ENCODE data around the gene DISC1. TPM values are rescaled to one million over a fixed set of nuclear protein-coding genes. Genes with fewer than 3 reads are reported as not detected.
"Not testable (repeated sequence)": the region's sequence is repeated elsewhere in the genome, so short reads cannot be mapped to it uniquely, and the experiment has no call there.

The DISC1 gene
- polyA plus RNA-seq, 1 donor = 6.3 TPM

DNA sequence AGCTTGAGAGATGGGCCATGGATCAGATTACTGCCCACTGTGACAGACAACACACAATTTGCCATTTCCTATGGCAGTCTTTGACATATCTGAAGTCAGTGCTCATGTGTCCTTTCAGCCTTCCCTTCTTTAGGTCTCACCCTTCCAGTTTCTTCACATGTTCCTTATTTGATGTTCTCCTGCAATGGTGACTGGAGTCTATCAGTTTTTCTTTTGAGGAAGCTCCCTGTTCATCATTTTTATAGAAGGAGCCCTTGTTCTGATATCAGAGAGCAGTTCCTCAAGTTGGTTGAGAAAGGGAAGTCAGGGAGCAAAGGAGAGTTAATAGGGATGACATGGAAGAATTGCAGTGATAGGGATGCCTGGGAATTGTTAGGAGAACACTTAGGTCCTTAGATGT, 42.2 kb downstream of the DISC1 start:
- no peak for DNase-seq (ENCODE audit: low read depth)

DNA sequence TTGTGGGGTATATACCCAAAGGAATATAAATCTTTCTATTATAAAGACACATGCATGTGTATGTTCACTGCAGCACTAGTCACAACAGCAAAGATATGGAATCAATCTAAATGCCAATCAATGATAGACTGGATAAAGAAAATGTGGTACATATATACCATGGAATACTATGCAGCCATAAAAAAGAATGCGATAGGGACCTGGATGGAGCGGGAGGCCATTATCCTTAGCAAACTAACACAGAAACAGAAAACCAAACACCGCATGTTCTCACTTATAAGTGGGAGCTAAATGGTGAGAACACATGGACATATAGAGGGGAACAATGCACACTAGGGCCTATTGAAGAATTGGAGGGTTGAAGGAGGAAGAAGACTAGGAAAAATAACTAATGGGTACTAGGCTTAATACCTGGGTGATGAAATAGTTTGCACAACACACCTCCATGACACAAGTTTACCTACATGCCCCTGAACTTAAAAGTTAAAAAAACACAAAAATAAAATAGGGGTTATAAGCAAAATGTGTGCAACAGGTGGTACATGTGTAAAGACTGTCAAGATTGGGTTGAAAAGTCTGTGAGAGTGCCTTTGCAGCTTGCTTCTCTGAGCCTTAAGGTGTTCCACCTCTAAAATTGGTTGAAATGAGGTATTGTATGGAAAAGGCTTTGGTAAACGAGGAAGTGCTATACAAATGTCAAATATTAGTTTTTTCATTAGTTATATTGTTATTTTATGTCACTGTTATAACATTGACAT, 43.5 kb downstream of the DISC1 start:
- DNase-seq (ENCODE audit: low read depth) = not testable (repeated sequence)

DNA sequence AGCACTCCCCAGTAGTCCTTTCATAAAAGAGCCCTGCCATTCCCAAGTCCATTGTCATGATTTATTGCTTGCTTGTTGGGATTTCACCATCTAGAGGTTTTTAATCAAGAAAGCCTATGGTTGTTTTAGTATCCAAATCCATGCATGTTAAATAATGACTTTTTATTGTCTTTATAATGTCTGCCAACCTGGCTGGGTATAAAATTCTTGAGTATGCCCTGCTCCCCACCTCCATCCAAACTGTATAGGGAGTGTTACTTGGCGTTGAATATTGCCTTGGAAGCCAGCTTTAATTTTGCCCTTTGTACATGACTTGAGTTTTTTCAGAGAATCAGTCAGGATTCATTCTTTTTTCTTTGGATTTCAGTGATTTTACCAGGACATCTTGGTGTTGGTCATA, 44.2 kb downstream of the DISC1 start:
- no peak for DNase-seq (ENCODE audit: low read depth)

DNA sequence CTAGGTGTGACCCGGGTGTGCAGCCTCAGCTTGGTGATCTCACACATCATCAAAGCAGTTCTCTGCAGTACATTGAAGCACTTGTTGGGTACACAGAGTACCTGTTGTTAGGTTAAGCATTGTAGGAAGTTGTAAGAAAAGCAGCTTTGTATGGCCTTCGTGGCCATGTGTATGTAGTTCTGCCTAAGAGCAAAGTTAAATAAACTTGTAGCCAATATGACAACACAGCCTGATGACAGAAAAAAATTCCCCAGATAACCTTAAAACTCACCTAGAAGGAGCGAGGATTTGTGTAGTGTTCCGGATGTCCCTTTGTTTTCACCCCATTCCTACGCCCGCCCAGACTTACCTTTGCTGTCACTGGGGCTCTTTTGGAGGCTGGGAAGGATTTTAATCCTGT, 48.0 kb downstream of the DISC1 start:
- DNase-seq (ENCODE audit: low read depth) = no peak

DNA sequence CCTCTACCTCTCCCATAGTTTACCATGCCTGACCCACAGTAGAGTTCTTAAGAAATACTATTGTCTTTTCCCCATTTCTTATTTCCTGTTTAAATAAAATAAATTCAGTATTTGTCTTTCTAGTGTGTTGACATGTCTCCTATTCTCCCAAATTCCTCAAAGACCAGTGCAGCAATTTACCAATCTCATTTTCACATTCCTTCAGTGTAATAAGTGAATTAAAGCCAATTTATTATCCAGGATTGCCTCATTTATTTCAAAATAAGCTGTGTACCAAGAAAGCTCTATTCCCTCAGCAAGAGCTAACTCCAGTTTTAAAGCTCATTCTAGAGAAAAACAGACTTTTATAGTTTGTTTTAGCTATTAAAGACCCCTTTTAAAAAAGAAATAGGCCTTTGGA, 49.9 kb downstream of the DISC1 start:
- DNase-seq (ENCODE audit: low read depth) = no peak

DNA sequence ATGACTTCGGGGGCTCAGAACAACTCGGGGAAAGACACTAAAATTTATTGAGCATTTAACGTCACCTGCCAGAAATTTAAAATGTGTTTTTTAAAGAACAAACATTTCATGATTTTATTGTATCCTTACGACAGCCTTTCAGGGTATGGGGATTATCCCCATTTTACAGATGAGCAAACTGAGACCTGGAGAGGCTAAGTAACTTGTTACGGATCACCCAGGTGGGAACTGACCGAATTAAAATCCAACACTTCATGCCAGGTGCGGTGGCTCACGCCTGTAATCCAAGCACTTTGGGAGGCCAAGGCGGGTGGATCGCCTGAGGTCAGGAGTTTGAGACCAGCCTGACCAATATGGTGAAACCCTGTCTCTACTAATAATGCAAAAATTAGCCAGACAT, 50.9 kb downstream of the DISC1 start:
- DNase-seq (ENCODE audit: low read depth) = no peak

DNA sequence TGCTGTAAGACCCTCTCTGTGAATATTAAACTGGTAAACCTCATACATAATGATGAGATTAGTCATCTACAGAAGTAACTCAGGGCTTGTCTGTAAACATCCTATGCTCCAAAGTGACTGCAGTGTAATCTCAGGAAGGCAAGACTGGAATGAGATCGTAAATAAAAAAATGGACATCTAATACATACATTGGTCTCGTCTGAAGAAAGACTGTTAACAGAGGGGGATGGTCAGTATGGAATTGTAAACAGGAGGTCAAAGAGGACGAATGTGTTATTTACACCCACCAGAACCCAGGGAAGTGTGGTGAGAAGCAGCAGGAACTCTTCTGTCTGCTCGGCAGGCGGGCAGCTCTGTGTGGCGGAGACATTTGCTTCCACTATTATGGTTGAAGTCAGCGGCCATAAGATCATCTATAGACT, 51.4 kb downstream of the DISC1 start:
- DNase-seq (ENCODE audit: low read depth) = no peak

DNA sequence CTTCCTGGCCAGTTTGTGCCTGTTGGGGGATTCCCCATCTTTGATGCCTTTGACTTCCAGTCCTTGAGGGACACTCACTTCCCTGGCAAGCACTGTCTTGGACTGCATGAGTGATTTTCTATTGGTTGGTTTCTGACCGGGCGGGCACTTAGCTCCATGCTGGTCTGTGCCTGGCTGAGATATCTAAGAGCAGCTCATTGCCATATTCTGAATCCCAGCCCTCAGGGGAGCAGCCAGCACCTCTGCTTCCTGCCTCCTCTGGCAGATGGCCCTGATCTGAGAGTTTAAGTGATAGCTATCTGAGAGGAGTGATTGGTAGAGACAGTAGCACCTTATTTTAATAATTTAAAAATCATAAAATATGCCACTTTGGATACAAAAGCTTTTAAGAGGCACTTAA, 52.5 kb downstream of the DISC1 start:
- DNase-seq (ENCODE audit: low read depth) = no peak

DNA sequence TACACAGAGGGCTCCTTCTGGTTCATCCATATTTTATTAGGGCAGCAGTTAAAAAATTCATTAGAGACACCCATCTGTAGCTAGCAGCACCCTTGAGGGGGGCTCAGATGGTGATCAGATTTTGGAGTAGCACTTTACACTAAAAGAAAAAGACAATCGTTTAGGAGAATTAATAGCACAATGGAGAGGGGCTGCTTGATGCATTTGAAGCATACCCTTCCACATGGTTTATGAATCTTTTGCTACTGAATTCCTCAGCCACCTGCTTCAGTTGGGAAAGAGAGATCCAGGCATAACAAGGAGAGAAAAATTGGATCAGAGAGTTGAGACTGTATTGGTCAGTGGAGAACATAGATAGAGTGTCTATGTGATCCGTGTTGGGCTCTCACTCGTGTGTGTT, 54.4 kb downstream of the DISC1 start:
- DNase-seq (ENCODE audit: low read depth) = no peak

DNA sequence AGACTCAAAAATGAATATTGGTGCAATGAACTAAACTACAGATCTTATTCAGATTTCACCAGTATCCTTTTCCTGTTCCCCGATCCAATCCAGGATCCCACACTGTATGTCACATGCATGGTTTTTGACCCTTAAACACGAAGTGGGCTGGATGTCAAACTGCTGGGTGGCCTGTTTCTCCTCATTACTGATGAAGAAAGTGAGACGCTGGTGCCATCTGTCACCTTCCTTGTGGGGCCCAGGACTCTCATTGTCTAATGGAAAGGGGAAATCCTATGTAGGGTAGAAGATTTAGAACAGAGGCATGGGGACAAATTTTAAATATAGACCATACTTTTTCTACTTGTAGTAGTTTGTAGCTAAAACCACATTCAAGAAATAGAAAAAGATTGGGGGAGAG, 56.2 kb downstream of the DISC1 start:
- no peak for DNase-seq (ENCODE audit: low read depth)

DNA sequence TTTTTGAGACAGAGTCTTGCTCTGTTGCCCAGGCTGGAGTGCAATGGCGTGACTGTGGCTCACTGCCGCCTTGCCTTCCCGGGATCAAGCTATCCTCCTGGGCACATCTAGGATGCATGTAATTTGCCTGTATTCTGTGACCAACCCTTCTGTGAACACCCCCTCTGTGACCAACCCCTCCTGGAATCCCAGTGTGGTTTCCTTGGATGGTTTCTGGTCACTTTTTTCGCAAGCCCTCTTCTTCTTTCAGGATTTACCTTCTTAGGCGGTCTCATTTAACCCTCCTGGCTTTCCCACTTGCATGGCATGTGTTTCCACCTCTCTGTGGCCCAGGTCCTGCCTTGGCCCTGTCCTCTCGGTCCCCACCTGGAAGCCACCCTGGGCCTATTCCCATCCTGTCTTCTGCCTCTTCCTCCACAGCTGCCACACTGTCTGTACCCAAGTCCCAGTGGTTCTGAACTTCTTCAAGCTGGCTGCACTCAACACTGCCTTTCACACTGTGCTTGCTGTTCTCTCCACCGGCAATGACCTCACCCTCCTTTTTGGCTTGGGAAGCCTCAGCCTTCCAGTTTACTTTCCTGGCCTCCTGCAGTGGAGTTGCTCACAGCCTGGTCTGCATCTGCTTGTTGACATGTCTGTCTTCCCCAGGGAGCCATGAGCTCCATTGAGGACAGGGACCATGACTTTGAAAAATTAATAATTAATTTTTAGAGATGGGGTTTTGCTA, 57.0 kb downstream of the DISC1 start:
- no peak for DNase-seq (ENCODE audit: low read depth)

DNA sequence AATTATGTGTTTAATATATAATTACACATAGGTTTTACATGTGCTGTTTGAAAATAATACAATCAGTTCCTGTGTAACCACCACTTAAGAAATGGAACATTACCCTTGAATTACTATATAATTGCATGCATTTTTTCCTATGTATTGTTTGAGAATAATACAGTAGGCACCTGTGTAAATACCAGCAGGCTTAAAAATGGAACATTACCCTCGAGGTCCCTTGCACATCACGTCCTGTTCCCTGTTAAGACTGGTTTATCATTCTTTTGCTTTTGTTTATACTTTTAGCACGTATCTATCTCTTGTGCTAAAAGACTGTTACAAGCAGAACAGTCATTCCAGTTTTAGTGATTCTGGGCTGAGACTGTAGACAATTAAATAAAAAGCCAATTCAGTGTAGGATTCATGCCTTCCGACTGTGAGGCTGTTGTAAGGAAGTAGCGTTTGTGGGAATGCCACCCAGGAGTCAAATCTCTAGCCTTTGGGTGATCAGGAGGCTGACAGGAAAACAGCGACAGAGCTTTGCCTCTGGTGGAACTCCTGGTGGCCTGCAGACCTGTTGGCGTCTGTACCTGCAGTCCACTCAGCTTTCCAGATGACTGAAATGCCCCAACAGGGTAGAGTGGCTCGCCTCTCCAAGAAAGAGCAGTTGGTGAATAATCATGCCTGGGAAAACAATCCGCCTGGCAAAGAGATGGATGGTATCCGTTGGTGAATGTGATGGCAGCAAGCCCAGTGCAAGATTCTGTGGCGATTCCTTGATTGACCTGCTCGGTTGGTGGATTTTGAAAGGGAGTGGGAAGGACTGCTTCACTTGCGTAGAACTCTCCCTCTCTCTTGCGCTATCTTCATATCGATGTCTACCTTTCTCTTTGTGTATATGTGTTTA, 58.0 kb downstream of the DISC1 start:
- no peak for DNase-seq (ENCODE audit: low read depth)

DNA sequence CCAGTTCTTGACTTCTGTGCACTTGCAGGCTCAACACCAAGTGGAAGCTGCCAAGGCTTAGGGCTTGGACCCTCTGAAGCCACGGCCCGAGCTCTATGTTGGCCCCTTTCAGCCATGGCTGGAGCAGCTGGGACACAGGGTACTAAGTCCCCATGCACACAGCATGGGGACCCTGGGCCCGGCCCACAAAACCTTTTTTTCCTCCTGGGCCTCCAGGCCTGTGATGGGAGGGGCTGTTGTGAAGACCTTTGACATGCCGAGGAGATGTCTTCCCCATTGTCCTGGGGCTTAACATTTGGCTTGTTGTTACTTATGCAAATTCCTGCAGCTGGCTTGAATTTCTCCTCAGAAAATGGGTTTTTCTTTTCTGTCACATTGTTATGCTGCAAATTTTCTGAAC, 59.8 kb downstream of the DISC1 start:
- DNase-seq (ENCODE audit: low read depth) = no peak

DNA sequence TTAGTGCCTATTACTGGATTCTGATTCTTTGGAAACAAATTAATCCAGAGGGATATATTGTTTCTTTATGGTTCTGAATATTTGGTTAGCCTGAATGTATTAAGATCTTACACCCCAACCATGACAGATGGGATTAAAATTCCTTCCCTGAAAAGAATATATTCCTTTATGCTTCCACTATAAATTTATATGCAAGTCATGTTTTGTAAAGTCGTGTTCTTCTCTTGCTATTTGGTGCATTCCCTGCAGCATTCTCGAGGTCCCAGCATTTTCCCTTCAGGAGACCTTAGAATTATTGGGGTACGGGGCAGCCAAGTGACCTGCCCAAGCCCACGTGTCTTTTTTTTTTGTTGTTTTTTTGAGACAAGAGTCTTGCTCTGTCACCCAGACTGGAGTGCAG, 62.4 kb downstream of the DISC1 start:
- DNase-seq (ENCODE audit: low read depth) = no peak

DNA sequence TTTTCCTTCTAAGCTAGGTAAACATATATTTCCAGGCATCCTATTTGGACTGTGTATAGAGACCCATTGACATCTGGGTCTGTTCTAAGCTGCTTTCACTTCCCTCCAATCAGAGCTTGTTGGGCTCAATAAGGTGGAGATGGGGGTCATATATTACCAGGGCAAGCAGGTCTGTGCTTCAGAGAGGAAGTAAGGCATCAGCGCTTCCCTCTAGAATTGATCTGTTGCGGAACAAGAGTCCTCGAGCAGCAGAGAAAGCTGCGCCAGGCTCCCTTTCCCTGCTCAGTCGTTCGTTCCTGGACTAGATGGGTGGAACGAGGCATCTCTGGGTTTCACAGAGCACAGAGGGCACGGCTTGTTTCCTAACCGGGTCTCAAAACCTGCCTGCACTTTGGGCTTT, 63.5 kb downstream of the DISC1 start:
- DNase-seq (ENCODE audit: low read depth) = no peak

DNA sequence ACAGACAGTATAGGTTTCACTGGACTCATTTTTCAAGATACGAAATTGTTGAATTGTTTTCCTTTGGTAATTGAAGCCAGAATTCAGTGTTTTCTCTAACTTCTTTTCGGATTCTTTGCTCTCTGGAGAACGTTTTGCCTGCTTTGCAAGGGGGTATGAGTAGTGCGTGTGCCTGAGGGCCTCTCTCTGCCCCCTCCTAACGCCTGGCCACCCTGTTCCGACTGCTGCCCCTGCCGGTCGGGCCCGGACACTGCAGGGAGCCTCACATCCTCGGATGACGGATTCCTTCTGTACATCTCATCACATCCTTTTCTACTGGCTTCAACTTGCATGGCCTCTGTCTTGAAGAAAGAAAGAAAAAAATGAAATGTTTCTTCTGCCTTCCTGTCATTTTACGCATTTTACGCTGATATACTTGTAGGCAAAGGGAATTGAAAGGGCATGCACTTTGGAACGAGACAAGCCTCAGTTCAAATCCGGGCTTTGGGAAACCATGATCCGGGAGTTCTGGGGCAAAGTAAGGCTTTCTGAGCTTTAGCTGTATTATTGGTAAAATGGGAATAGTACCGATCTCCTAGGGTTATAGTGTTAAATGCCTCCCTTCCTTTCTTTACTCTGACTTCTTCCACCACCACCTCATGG, 65.1 kb downstream of the DISC1 start:
- DNase-seq (ENCODE audit: low read depth) = no peak

DNA sequence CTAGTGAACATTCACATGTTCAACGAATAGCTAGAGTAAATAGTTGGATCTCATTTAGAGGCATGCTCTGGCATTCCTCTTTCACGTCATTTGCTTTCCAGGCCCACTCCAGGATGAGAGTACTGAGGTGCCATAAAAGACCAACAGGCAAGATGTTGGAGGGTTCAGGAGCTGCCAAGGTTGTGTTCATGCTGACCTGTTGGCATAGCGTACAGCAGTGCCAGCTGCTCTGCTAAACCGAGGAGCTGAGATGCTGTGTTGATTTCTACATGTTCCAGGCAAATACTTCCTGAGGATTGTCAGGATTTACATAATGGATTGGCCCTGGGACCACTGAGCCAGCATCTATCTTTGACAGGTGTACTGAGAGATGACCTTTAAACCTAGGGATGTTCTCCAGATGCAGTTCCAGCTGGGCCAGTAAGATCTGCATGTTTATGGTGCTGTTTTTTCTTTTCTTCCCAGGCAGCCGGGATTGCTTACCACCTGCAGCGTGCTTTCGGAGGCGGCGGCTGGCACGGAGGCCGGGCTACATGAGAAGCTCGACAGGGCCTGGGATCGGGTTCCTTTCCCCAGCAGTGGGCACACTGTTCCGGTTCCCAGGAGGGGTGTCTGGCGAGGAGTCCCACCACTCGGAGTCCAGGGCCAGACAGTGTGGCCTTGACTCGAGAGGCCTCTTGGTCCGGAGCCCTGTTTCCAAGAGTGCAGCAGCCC, 66.9 kb downstream of the DISC1 start:
- DNase-seq (ENCODE audit: low read depth) = no peak

DNA sequence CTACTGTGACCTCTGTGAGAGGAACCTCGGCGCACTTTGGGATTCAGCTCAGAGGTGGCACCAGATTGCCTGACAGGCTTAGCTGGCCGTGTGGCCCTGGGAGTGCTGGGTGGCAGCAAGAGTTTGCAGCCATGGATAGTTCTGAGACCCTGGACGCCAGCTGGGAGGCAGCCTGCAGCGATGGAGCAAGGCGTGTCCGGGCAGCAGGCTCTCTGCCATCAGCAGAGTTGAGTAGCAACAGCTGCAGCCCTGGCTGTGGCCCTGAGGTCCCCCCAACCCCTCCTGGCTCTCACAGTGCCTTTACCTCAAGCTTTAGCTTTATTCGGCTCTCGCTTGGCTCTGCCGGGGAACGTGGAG, 67.5 kb downstream of the DISC1 start:
- DNase-seq (ENCODE audit: low read depth) = no peak

DNA sequence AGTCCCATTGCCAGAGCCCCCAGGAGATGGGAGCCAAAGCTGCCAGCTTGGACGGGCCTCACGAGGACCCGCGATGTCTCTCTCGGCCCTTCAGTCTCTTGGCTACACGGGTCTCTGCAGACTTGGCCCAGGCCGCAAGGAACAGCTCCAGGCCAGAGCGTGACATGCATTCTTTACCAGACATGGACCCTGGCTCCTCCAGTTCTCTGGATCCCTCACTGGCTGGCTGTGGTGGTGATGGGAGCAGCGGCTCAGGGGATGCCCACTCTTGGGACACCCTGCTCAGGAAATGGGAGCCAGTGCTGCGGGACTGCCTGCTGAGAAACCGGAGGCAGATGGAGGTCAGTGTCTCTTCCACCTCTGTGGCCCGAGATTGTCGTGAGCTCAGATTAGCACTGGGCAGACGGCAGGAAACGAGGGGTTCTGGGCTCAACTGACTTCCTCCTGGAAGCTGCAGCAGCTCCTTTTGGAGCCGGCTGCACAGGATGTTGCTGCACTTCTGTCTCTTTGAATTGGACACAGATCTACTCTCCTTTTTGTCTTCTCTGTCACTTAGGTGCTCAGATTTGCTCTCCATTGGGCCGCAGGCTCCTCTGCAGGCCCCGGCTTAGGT, 68.0 kb downstream of the DISC1 start:
- DNase-seq (ENCODE audit: low read depth) = no peak

DNA sequence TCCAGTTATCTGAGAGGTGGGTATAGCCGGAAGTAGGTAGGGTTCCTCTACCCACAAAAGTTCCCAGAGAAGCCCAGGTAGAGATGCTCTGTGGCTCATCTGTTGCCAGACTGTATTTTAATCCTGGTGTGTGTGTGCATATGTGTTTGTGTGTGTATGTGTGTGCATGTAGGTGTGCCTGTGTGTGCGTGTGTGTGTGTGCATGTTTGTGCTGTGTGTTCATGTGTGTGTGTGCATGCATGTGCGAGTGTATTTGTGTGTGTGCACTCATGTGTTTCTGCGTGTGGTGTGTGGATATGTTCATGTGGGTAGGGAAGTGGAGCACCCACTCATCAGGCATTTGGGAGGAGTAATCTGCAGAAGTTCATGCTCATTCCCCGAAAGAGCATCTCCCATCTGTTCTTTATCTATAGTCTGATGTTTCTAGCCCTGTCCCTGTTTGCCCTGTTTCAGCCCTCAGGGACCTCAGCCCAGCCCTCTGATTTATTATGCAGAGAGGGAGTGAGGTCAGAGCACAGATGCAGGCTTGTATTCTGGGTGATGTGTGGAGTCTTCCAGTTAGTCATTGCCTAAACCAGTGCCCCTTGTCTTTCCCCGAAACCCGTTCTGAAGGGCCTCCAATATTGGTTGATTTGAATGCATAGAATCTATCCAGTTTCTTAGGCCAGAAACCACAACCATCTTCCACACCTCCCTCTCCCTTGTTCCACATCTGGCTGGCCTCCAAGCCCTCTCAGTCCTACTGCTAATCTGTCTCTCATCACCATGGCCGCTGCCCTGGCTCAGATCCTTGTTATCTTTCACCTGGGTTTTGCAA, 69.1 kb downstream of the DISC1 start:
- no peak for DNase-seq (ENCODE audit: low read depth)
